GM12878 (cell line): ENCODE data around the gene INPP4B. TPM values are rescaled to one million over a fixed set of nuclear protein-coding genes. Genes with fewer than 3 reads are reported as not detected.

ENCODE experiments used
- ATAC-seq: fragments of 200-7000 bp; cut with Tn5 transposase; 3 replicates; pipeline ENCODE4 v1.9.1; 2020; ENCODE audit warnings: mild to moderate bottlenecking, moderate library complexity
- BruUV-seq: library from RNA; stranded (reverse); fragments of 400-500 nt; replicated peaks from 2 replicates; lab custom pipeline; 2021; lab: Mats Ljungman, UMichigan
- CTCF ChIA-PET: fragments of 300-600 bp; sonication (Branson Sonifier 250); formaldehyde crosslinking; extraction: SDS; loops from one replicate; lab custom pipeline; 2021; ENCODE audit warnings: inconsistent platforms; lab: Yijun Ruan, JAX
- POLR2A ChIA-PET: fragments of 350-600 bp; formaldehyde crosslinking; extraction: SDS; loops from one replicate; lab custom pipeline; 2021; ENCODE audit warnings: inconsistent platforms; lab: Charles Lee
- RAD21 ChIA-PET: fragments of 300-600 bp; sonication (Branson Sonifier 250); formaldehyde crosslinking; loops from one replicate; lab custom pipeline; 2023; ENCODE audit warnings: antibody characterized with exemption; ENCODE audit not compliant: unreplicated experiment; lab: Charles Lee
- SMC1A ChIA-PET: fragments of 300-600 bp; sonication (Branson Sonifier 250); formaldehyde crosslinking; loops from one replicate; lab custom pipeline; 2023; ENCODE audit not compliant: unreplicated experiment, uncharacterized antibody; lab: Charles Lee
- DNase-seq: peaks from one replicate; pipeline ENCODE4 v3.0.0-alpha.2; 2011; ENCODE audit warnings: low read depth, low spot score
- FAIRE-seq: peaks from 3 replicates; lab custom pipeline; 2011; peaks lifted over from hg19 to GRCh38; lab: Jason Lieb, UNC
- H2AFZ ChIP-seq: 2 replicates; pipeline ENCODE4 v1.6.0; 2011; ENCODE audit warnings: low read depth, low read length, control low read depth; ENCODE audit not compliant: control insufficient read depth
- H3K27ac ChIP-seq: 2 replicates; pipeline ENCODE4 v1.5.1; 2011; ENCODE audit warnings: control low read depth; ENCODE audit not compliant: control insufficient read depth, insufficient read depth
- H3K27me3 ChIP-seq, 2 experiments: replicated peaks in 1 of 2; 2 replicates each; pipeline versions ENCODE4 v1.6.0 to v1.6.1; 2011; ENCODE audit warnings: low read length in 1 of 2; ENCODE audit not compliant: control insufficient read depth in 2 of 2, insufficient read depth in 2 of 2
- H3K36me3 ChIP-seq, 2 experiments: 2 replicates each; pipeline ENCODE4 v1.5.1; 2011; ENCODE audit warnings: low read length in 1 of 2; ENCODE audit not compliant: control insufficient read depth in 2 of 2, insufficient read depth in 2 of 2
- H3K4me1 ChIP-seq: 2 replicates; pipeline ENCODE4 v1.6.1; 2011; ENCODE audit warnings: mild to moderate bottlenecking, low read length, moderate library complexity, mixed read lengths; ENCODE audit not compliant: control insufficient read depth, insufficient read depth
- H3K4me2 ChIP-seq: 2 replicates; pipeline ENCODE4 v1.6.0; 2011; ENCODE audit warnings: control low read depth; ENCODE audit not compliant: control insufficient read depth, insufficient read depth
- H3K4me3 ChIP-seq: fragments of 200-600 bp; sonication (generic); 2 replicates; pipeline ENCODE4 v1.5.1; 2016
- H3K79me2 ChIP-seq: 2 replicates; pipeline ENCODE4 v1.6.0; 2011; ENCODE audit warnings: low read length; ENCODE audit not compliant: control insufficient read depth, insufficient read depth
- H3K9ac ChIP-seq: 2 replicates; pipeline ENCODE4 v1.8.0; 2011; ENCODE audit warnings: low read length, control low read depth, mixed read lengths; ENCODE audit not compliant: control insufficient read depth, insufficient read depth
- H3K9me3 ChIP-seq: replicated peaks from 3 replicates; pipeline ENCODE4 v1.5.1; 2011; ENCODE audit warnings: mild to moderate bottlenecking, low read length; ENCODE audit not compliant: control insufficient read depth, insufficient read depth
- H4K20me1 ChIP-seq: 2 replicates; pipeline ENCODE4 v1.6.0; 2011; ENCODE audit not compliant: control insufficient read depth, insufficient read depth
- ATF2 ChIP-seq: IDR thresholded peaks from 2 replicates; pipeline ENCODE4 v1.6.1; 2012; ENCODE audit warnings: low read length, inconsistent platforms
- BCL11A ChIP-seq: IDR thresholded peaks from 2 replicates; pipeline ENCODE4 v1.6.1; 2011; ENCODE audit warnings: low read depth, low read length
- HCFC1 ChIP-seq: fragments of 150-350 bp; IDR thresholded peaks from 2 replicates; pipeline ENCODE4 v1.6.1; 2014; ENCODE audit warnings: low read length
- LARP7 ChIP-seq: fragments of 450-650 bp; IDR thresholded peaks from 2 replicates; pipeline ENCODE4 v1.6.1; 2017; ENCODE audit warnings: mild to moderate bottlenecking
- MEF2B ChIP-seq: fragments of 450-650 bp; IDR thresholded peaks from 2 replicates; pipeline ENCODE4 v1.6.1; 2018; ENCODE audit warnings: mild to moderate bottlenecking, moderate library complexity; ENCODE audit not compliant: partially characterized antibody, poor library complexity, severe bottlenecking
- MXI1 ChIP-seq: fragments of 150-350 bp; IDR thresholded peaks from 2 replicates; pipeline ENCODE4 v1.6.1; 2011; ENCODE audit warnings: low read depth, mild to moderate bottlenecking, inconsistent platforms, low read length, improper control_type of control experiment
- MYB ChIP-seq: fragments of 150-350 bp; IDR thresholded peaks from 2 replicates; pipeline ENCODE4 v1.6.1; 2014; ENCODE audit warnings: mild to moderate bottlenecking, low read depth, low read length, borderline replicate concordance
- POU2F2 ChIP-seq: IDR thresholded peaks from 3 replicates; pipeline ENCODE4 v1.6.1; 2011; ENCODE audit warnings: low read depth, mild to moderate bottlenecking, low read length, borderline replicate concordance
- SIX5 ChIP-seq: IDR thresholded peaks from 2 replicates; pipeline ENCODE4 v1.6.1; 2011; ENCODE audit warnings: mild to moderate bottlenecking, low read depth, low read length, moderate library complexity; ENCODE audit not compliant: severe bottlenecking
- SKIL ChIP-seq: fragments of 450-650 bp; IDR thresholded peaks from 2 replicates; pipeline ENCODE4 v1.6.1; 2017; ENCODE audit warnings: mild to moderate bottlenecking, low read depth, inconsistent platforms; ENCODE audit not compliant: poor library complexity, severe bottlenecking
- STAT1 ChIP-seq: fragments of 450-650 bp; conservative IDR thresholded peaks from 2 replicates; pipeline ENCODE4 v1.6.1; 2014; ENCODE audit warnings: antibody characterized with exemption, mild to moderate bottlenecking
- ZNF207 ChIP-seq: fragments of 450-650 bp; IDR thresholded peaks from 2 replicates; pipeline ENCODE4 v1.6.1; 2014; ENCODE audit warnings: antibody characterized with exemption, mild to moderate bottlenecking, borderline replicate concordance
- WGBS: methylation state at CpG from one replicate; pipeline ENCODE4 v1.1.6; 2016; ENCODE audit warnings: low lambda C conversion rate; ENCODE audit not compliant: insufficient replicate concordance, insufficient coverage; ENCODE audit errors: missing lambda C conversion rate; 5-methylcytosine and 5-hydroxymethylcytosine counted together
- in situ Hi-C: fragments of 300-500 bp; cut with MboI; formaldehyde crosslinking; loops from 9 replicates; pipeline ENCODE4 v1.14.3; 2018; ENCODE audit warnings: mixed read lengths
- intact Hi-C: fragments of 100-400 bp; cut with micrococcal nuclease; formaldehyde crosslinking; loops from one replicate; pipeline ENCODE4 v1.14.2; 2022; ENCODE audit not compliant: unreplicated experiment
- polyA plus RNA-seq, 11 experiments: library from polyadenylated mRNA; depleted of rRNA in 4 of 11; unstranded in 6 of 11; stranded (reverse) in 5 of 11; fragments of >200 nt; fragmentation: Nextera tagmentation in 4 of 11; fragmentation: Illumina TruSeq in 1 of 11; extraction: Ambion mirVana in 4 of 11; extraction: Trizol in 1 of 11; gene quantifications; 1 replicate in 1 of 11; 2 replicates in 10 of 11; pipeline versions ENCODE4 v1.2.1 to v1.2.3, GENCODE V29; 2011 to 2016; ENCODE audit warnings: inconsistent platforms in 2 of 11, missing spikeins in 2 of 11, low read depth in 1 of 11
- total RNA-seq, 4 experiments: library from RNA; depleted of rRNA in 3 of 4; stranded (reverse); fragments of >200 nt in 3 of 4; fragmentation: Illumina TruSeq in 1 of 4; extraction: Trizol in 1 of 4; gene quantifications; 2 replicates each; pipeline versions ENCODE4 v1.2.1 to v1.2.3, GENCODE V29; 2013 to 2021

The INPP4B gene
- total and polyA plus RNA-seq, 10 of the 15 experiments (the other 5 are each of a cell fraction or from before 2014, with no cell fraction given) = 0.53 to 11.2 (median 0.95) TPM

- ChIA-PET SMC1A (interaction anchor here (0.8 to 9.9 kb wide), 5 partner anchors 12 to 205 kb away, joined by 3 to 61 read pairs (median 3); no protein-coding TSS in a partner anchor), POLR2A (no interaction called here), RAD21 (no interaction called here), CTCF (interaction anchor here (0.7 to 1.3 kb wide), 5 partner anchors 10 to 46 kb away, joined by 3 to 6 read pairs (median 4); no protein-coding TSS in a partner anchor)
- 0% methylated on average over 1 of the region's 1 CpG for WGBS
- Histone ChIP-seq H3K36me3 (no peaks in the 10 kb centered on the region), H2AFZ (no peak overlapping the region), H3K4me2 (no peak overlapping the region), H3K9ac (no peak overlapping the region), H3K9me3 (no peaks in the 10 kb centered on the region), H3K4me1 (no peaks in the 10 kb centered on the region), H3K79me2 (no peaks in the 10 kb centered on the region), H3K27me3 (no peaks in the 10 kb centered on the region; a peak in 1 of 4 replicates), H3K4me3 (no peak overlapping the region), H3K27ac (no peak overlapping the region), H4K20me1 (no peaks in the 10 kb centered on the region)
- intact Hi-C loops = no loop called here
- BruUV-seq = no TSS peak
- FAIRE-seq (no peak), DNase-seq (no peak), ATAC-seq (no peak)
- TF ChIP-seq SIX5 (no peak), STAT1 (no peak), POU2F2 (no peak), ATF2 (no peak), ZNF207 (no peak), MYB (no peak), LARP7 (no peak), HCFC1 (no peak), MXI1 (no peak), MEF2B (no peak), BCL11A (no peak), SKIL (no peak)
- in situ Hi-C loops = no loop called here
These were observed 516.8 kb downstream of the INPP4B start for GRCh38 chr4:142329313-142329712.
